Measurements from ENCODE around the gene KCNK10.

DNA sequence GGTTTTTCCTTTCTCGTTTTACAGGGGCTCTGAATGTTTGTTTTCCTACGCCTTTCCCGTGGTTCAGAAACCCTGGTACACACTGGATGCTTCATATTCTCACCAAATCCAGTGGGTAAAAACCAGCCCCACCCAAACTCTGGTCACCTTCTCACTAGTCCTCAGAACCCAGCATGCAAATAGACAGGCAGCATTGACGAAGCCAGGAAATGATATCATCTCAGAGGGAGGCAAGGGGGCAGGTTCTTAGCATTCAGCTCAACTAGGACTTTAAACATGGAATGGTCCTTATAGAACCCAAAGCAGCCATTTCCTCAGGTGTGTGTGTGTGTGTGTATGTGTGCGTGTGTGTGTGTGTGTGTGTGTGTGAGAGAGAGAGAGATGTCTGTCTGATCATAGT, 142.0 kb downstream of the KCNK10 start:
- TF ChIP-seq POLR2A (IDR thresholded peaks at IDR 0.05; ENCODE audit: extremely low read depth, insufficient read length) (no peak), MYC (IDR thresholded peaks at IDR 0.05; ENCODE audit: low read depth, low read length) (no peak)
- TF ChIP-seq, protein P1, sequence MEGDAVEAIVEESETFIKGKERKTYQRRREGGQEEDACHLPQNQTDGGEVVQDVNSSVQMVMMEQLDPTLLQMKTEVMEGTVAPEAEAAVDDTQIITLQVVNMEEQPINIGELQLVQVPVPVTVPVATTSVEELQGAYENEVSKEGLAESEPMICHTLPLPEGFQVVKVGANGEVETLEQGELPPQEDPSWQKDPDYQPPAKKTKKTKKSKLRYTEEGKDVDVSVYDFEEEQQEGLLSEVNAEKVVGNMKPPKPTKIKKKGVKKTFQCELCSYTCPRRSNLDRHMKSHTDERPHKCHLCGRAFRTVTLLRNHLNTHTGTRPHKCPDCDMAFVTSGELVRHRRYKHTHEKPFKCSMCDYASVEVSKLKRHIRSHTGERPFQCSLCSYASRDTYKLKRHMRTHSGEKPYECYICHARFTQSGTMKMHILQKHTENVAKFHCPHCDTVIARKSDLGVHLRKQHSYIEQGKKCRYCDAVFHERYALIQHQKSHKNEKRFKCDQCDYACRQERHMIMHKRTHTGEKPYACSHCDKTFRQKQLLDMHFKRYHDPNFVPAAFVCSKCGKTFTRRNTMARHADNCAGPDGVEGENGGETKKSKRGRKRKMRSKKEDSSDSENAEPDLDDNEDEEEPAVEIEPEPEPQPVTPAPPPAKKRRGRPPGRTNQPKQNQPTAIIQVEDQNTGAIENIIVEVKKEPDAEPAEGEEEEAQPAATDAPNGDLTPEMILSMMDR (IDR thresholded peaks at IDR 0.05; ENCODE audit: low read depth, low read length) = no peak
- TF ChIP-seq, protein P2, sequence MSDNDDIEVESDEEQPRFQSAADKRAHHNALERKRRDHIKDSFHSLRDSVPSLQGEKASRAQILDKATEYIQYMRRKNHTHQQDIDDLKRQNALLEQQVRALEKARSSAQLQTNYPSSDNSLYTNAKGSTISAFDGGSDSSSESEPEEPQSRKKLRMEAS (IDR thresholded peaks at IDR 0.05; ENCODE audit: low read depth, low read length) = no peak
